T-helper 9 cell (primary cell): Measurements from ENCODE around the gene CMKLR1.

ENCODE experiments used
- DNase-seq: peaks from one replicate; pipeline ENCODE4 v3.0.0-alpha.2; 2020

Gene CMKLR1

GRCh38 chr12:108335349-108336119 is 3.6 kb downstream of the CMKLR1 start:
- DNase-seq, result no peak

DNA sequence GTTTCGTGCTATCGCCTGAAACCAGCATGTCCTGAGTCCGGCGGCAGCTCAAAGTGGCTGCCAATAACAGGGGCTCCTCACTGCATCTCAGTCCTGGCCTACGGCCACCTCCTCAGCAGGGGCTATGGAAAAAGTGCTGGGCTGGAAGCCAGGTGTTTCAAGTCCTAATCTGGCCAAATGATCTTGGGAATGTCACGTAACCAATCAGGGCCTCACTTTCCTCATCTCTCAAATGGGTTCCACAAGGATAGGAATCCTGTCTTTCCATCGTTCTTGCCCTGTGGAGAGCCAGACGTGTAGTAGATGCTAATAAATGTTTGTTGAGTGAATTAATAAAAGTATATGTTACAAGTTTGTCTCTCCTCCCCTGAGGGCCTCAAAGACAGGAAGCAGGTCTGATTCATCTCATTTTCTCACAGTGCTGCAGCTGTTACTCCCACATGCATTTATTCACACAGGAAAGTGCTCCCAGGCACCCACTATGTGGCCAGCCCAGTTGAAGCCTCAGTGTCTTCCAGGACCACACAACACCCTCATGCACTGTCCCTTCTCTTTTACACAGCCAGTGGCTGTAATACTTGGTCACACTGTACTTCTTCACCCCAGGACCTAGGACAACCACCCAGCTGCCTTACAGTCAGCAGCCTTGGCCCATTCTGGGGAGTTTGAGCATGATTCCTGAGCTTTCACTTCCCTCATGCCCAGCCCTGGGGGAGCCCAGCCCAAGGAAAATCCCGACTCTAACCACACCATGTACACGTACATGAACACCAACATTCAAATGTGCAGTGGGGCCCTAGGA is 5.0 kb downstream of the CMKLR1 start:
- no peak for DNase-seq

- no peak for DNase-seq
Observed at GRCh38 chr12:108332791-108333382, 6.2 kb downstream of the CMKLR1 start.

DNA sequence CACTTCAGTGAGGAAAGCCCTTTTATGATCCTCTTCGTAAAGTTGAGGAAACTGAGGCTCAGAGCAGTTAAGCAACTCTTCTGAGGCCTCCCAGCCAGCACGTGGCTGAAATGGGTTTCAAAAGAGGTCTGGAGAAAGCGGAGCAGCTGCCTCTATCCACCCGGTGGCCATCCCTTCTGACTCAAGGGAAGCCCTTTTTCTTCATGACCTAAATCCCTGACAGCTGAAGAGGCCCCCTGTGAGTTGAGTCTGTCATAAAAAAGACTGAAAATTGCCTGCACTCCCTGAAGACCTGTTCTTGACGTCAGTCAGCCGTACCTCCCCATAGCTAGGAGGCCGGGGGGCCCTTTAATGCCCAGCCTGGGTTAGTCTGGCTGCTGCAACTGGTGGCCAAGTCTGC is 10.7 kb downstream of the CMKLR1 start:
- DNase-seq, result no peak

DNA sequence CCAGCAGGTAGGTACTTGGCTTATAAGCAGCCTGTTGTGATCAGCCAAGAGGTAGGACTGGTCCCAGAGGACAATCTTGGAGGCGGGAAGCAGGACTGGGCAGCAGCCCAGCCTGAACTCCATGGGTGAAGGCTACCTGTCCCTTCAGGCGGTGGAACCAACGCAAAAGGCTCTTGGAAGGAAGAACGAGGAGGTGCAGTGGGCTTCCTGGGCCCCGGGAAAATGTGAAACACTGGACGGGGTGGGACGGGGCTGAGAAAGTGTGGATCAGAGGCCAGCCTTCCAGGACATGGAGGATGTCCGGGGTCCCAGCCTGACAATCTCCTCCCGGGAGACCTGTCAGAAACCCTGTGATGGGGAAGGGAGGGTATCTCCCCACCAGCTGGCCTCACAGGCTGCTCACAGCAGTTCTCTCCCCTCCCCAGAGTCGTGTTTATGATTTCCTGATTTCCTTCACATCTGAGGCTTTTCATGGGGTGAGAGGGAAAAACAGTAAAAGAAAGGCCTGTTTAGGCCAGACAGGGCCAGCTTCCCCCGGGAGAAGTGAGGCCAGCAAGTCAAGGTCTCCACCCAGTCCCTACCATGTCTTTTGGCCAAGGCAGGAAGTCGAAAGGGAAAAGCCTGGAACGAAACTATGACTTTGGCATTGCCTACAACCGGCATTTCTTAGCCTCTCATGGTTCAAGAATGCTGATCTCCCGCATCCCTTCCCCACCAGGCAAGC is 11.3 kb downstream of the CMKLR1 start:
- DNase-seq, result no peak

DNA sequence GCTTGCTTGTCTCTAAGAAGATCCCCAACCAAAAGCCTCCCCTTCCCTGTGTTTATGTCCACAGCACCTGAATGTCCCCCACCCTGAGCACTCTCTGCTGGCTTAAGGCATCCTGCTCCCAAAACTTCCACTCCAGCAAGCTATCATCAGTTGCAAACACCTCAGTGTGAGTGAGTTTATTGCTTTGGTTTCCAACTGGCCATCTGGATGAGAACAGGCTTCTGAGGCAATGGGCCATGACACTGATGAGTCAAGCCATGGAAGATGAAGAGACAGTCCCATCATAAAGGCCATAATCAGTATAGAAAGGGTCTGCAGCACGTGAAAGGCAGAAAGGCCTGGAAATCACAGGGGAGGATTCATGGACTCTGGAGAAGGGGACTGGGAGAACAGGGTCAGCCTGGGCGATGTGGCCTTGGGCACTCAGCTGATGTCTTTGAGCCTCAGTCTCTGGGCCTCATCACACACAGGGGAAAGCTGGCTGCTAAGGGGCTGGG is 12.8 kb downstream of the CMKLR1 start:
- DNase-seq, result no peak

DNA sequence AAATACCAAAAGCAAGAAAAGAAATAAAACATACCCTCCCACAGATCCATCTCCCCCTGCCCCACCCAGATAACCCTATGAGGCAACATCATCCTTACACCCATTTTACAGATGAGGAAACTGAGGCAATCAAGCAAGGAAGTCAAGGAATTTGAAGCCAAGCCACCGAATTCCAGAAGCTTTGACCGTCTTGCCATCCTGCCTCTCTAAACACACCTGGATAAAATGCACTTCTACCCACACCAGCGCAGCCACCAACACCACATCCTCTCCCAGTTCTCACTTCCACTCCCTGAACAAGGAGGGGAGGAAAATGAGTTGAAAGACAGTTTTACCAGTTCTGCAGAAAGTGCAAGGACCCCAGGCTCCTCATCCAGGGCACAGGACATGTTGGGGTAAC is 13.6 kb downstream of the CMKLR1 start:
- no peak for DNase-seq

DNA sequence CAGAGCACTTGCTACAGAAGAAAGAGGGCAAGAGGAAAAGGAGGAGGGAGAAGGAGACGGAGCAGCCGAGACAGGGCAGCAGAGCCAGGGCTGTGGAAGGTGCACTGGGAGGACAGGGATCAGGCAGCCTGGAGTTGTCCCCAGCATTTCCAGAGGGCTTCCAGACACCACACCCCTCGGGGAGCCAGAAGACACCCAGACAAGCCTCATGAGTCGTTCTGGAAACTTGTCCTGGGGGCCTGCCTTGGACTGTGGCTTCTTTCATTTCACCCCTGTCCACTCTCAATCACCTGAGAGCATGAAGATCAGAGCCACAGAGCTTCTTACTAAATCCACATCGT is 14.1 kb downstream of the CMKLR1 start:
- no peak for DNase-seq

- no peak for DNase-seq
Observed at GRCh38 chr12:108324351-108325017, 14.6 kb downstream of the CMKLR1 start.

DNA sequence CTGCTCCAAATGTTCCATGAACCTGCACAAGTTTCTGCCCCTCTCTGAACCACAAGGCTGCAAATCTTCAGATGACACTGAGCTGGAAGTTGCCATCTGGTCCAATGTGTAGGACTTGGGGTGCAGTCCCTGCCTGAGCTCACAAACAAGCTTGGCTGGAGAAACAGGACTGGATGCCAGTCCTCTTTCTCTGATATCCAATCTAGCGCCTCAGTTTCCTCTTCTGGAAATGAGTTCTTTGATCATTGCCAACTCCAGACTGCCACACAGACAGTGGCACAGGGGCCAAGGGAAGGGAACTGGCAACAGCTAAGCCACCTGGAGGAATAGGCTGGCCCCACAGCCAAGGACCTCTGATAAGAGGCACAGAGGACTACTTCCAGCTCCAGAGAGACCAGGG is 15.5 kb downstream of the CMKLR1 start:
- no peak for DNase-seq

GRCh38 chr12:108322998-108323397 is 16.1 kb downstream of the CMKLR1 start:
- DNase-seq, result no peak

DNA sequence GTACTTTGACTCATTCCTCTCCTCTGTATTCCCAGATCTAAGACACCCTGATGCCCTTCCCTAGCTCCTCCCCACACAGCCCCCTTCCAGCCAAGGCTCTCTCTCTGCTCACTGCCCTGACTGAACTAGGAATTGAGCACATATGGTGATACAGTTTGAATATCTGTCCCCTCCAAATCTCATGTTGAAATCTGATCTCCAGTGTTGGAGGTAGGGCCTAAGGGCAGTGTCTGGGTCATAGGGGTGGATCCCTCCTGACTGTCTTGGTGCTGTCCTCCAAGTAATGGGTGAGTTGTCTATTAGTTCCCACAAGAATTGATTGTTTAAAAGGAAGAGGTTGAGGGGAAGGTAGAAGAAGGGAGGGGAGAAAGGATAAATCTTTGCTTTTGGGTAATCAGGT is 17.4 kb downstream of the CMKLR1 start:
- no peak for DNase-seq

DNA sequence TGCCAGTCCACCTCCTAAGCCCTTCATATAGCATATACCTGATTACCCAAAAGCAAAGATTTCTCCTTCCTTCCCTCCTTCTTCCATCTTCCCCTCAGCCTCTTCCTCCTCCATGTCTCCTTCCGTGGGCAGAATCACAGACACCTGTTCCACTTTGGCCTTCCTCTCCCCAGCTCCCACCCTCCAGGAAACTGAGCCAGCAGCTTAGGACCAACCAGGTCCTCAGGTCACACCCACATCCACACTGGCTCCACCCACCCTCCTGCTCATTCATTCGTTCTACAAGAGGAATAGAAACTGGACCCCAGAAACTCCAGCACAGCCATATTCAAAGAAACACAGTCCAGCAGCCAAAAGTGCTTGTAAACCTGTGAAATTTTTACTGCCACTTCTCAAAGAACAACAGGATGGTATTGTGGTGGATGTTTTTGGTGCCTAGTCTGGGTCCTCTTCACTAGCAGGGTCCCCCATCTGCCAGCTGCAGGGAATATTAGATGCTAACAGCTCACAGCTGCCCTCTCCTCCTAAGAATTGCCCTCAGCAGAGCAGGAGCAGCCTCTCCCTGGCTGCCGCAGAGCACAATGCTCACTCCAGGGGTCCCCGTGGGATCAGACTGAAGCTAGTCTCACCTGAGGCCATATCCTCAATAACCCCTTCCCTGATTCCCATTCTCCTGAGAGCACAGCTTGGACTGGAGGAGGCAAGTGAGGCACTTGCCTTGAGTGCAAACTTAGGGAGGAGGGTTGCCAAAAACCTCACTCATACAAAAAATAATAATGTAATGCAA is 18.4 kb downstream of the CMKLR1 start:
- DNase-seq, result no peak

DNA sequence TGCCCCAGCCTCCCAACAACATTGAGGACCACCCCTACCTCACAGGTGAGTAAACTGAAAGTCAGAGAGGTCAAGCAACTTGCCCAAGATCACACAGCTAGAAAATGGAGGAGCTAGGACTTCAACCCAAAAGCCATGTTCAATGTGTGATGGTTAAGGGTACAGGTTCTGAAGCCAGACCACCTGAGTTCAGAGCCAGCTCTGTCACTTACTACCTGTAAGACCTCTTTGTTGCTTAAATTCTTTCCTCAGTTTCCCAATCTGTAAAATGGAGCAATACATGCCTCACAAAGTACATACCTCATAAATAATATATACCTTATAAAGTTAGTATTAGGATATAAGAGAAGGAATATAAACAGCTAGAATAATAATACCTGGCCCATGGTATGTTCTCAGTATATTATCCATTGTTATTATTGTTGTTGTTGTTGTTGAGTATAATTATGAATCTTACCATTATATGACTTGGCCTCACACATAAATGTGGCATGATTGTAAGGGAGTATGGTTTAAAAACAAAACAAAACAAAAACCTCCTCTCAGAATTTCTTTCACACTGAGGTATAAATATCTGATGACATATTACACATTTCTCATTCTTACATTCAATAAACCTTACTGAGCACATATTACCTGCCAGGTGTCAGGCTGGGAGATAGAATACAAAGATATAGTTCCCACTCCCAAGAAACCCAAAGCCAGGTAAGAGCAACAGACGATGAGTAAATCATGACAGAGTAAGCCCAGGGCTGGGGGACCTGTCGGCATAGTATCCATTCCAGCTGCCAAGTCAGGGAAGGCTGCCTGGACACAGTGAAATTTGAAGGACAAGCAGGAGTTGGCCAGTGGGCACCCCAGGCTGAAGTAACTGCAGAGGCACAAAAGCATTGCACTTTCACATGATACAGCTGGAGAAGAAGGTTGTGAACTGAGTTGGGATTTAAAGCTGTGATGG is 19.6 kb downstream of the CMKLR1 start:
- DNase-seq, result no peak

GRCh38 chr12:108318472-108319275 is 20.4 kb downstream of the CMKLR1 start:
- DNase-seq, result no peak

GRCh38 chr12:108317308-108318234 is 21.5 kb downstream of the CMKLR1 start:
- no peak for DNase-seq

DNA sequence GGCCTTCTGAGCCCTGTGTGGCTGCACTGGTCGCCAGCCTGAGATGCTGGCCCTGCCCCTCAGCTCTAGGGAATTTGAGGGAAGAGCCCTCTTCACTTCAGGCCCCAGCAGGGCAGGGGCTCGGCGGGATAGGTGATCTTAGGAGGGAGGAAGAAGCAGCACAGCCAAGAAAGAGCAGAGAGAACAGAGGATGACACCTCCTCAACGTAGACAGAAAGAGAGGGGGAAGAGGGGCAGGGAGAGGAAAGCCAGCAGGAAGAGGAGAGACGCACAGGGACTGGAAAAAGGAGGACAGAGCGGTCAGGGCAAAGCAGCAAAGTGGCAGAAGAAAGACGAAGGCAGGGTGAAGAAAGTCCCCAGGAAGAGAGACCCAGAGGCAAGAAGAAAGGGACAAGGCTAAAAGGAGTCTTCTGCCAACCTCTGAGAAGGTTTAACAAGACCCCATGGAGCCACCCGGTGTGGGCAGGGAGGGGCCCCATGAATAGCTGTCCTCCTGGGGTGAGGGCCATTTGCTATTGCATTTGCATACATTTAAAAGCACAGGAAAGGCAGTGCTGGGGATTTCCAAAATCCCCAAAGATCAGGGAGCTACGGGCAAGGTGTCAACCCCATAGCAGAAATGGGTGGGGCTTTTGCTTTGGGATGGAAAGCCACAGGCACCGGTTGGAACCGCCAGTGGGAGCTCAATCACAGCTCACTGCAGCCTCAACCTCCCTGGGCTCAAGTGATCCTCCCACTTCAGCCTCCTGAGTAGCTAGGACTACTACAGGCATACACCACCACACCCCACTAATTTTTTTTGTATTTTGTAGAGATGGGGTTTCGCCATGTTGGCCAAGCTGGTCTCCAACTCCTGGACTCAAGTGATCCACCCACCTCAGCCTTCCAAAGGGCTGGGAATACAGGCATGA is 22.7 kb downstream of the CMKLR1 start:
- no peak for DNase-seq
